NB4 (cell line): ENCODE measurements around the gene PPP1R15A.
A peak's percentile ranks its signal among the peaks of the same experiment; 100 is the strongest.
"Not testable (repeated sequence)": the region's sequence is repeated elsewhere in the genome, so short reads cannot be mapped to it uniquely, and the experiment has no call there.

ENCODE experiments used
- DNase-seq: peaks from one replicate; pipeline ENCODE4 v3.0.0; 2010; ENCODE audit warnings: low read depth
- H3K4me3 ChIP-seq: one replicate; pipeline ENCODE4 v1.5.1; 2011; ENCODE audit warnings: mild to moderate bottlenecking, low read depth, low read length, moderate library complexity
- CTCF ChIP-seq: IDR thresholded peaks from one replicate; pipeline ENCODE4 v1.5.1; 2012; ENCODE audit warnings: low read depth, low read length
- MAX ChIP-seq: IDR thresholded peaks from 2 replicates; pipeline ENCODE4 v1.6.1; 2011; ENCODE audit warnings: low read depth, low read length
- MYC ChIP-seq: IDR thresholded peaks from 2 replicates; pipeline ENCODE4 v1.6.1; 2011; ENCODE audit warnings: low read depth, low read length
- POLR2A ChIP-seq: IDR thresholded peaks from 2 replicates; pipeline ENCODE4 v1.6.1; 2011; ENCODE audit warnings: mild to moderate bottlenecking; ENCODE audit not compliant: insufficient read length; ENCODE audit errors: extremely low read depth

PPP1R15A gene

GRCh38 chr19:48841571-48841970 lies 30.6 kb upstream of the PPP1R15A start:
- DNase-seq, result no peak
- TF ChIP-seq MYC (no peak), CTCF (no peak), POLR2A (no peak), MAX (no peak)

GRCh38 chr19:48842789-48843162 lies 29.4 kb upstream of the PPP1R15A start:
- no peak overlapping the region for H3K4me3 ChIP-seq
- DNase-seq, result peak; percentile 56
- TF ChIP-seq MYC (no peak), CTCF (peak; percentile 74)

More at GRCh38 chr19:48841571-48841970, 30.6 kb upstream of the PPP1R15A start:
- no peak overlapping the region for H3K4me3 ChIP-seq

- peak; percentile 33 for DNase-seq
- TF ChIP-seq MAX (no peak), POLR2A (no peak), CTCF (no peak), MYC (no peak)
Measured at GRCh38 chr19:48844472-48844871, 27.7 kb upstream of the PPP1R15A start.

GRCh38 chr19:48845384-48845783 lies 26.8 kb upstream of the PPP1R15A start:
- TF ChIP-seq MAX (no peak), POLR2A (no peak), MYC (no peak), CTCF (no peak)
- H3K4me3 ChIP-seq, result no peak overlapping the region
- no peak for DNase-seq

More at GRCh38 chr19:48844472-48844871, 27.7 kb upstream of the PPP1R15A start:
- no peak overlapping the region for H3K4me3 ChIP-seq

- H3K4me3 ChIP-seq, DNase-seq: not testable (repeated sequence)
Measured at GRCh38 chr19:48846659-48847058, 25.6 kb upstream of the PPP1R15A start.

GRCh38 chr19:48852292-48852691 lies 19.9 kb upstream of the PPP1R15A start:
- TF ChIP-seq MAX, result no peak
- TF ChIP-seq POLR2A, result no peak
- no peak for TF ChIP-seq MYC
- no peak for TF ChIP-seq CTCF
- no peak for DNase-seq
- H3K4me3 ChIP-seq, result no peak overlapping the region

GRCh38 chr19:48853483-48853882 lies 18.7 kb upstream of the PPP1R15A start:
- TF ChIP-seq MYC, result no peak
- TF ChIP-seq MAX, result no peak
- no peak for TF ChIP-seq CTCF
- no peak for TF ChIP-seq POLR2A
- DNase-seq, result no peak
- no peak overlapping the region for H3K4me3 ChIP-seq
